Measurements from ENCODE around the gene ADAM10. TPM values are rescaled to one million over a fixed set of nuclear protein-coding genes. Genes with fewer than 3 reads are reported as not detected.

Gene ADAM10
- total RNA-seq, 2 donors from 2014 or later = 191 to 211 TPM

- Histone ChIP-seq H3K9me3 (ENCODE audit: control insufficient read depth, low read length) (peaks cover 8% of the 10 kb centered on the region), H3K4me3 (ENCODE audit: low read length) (no peak overlapping the region), H3K27ac (ENCODE audit: low read depth, low read length) (no peak overlapping the region), H3K36me3 (ENCODE audit: control insufficient read depth, insufficient read depth, low read length) (no peaks in the 10 kb centered on the region), H3K27me3 (ENCODE audit: control insufficient read depth, insufficient read depth, low read length, poor library complexity, severe bottlenecking) (no peaks in the 10 kb centered on the region), H3K4me1 (ENCODE audit: control insufficient read depth, insufficient read depth, low read length) (peaks cover 20% of the 10 kb centered on the region), H3K9ac (ENCODE audit: extremely low read depth, low read length, poor library complexity, severe bottlenecking) (no peak overlapping the region)
- DNase-seq = no peak
- Mint-ChIP-seq H3K27me3 (ENCODE audit: insufficient read depth) (no peaks in the 10 kb centered on the region), H3K36me3 (ENCODE audit: low read depth) (no peaks in the 10 kb centered on the region), H3K9me3 (peaks cover 41% of the 10 kb centered on the region), H3K4me1 (peaks cover 28% of the 10 kb centered on the region), H3K27ac (no peak overlapping the region), H3K4me3 (no peak overlapping the region)
- TF ChIP-seq CTCF (conservative IDR thresholded peaks at IDR 0.05) = no peak
- 70 to 89% methylated on average over 3 to 4 of the region's 4 CpGs for WGBS, 2 experiments (ENCODE audit: insufficient coverage in 1 of 2, insufficient read length in 1 of 2)
Observed at GRCh38 chr15:58565619-58566018, 183.9 kb downstream of the ADAM10 start.

GRCh38 chr15:58564981-58565380 lies 184.5 kb downstream of the ADAM10 start:
- no peaks in the 10 kb centered on the region for H3K36me3 Mint-ChIP-seq (ENCODE audit: low read depth)
- H3K9me3 Mint-ChIP-seq = peaks cover 45% of the 10 kb centered on the region
- Histone ChIP-seq H3K4me3 (ENCODE audit: low read length) (no peak overlapping the region), H3K27me3 (ENCODE audit: control insufficient read depth, insufficient read depth, low read length, poor library complexity, severe bottlenecking) (no peaks in the 10 kb centered on the region), H3K9ac (ENCODE audit: extremely low read depth, low read length, poor library complexity, severe bottlenecking) (no peak overlapping the region), H3K9me3 (ENCODE audit: control insufficient read depth, low read length) (peaks cover 7% of the 10 kb centered on the region), H3K36me3 (ENCODE audit: control insufficient read depth, insufficient read depth, low read length) (no peaks in the 10 kb centered on the region), H3K27ac (ENCODE audit: low read depth, low read length) (no peak overlapping the region), H3K4me1 (ENCODE audit: control insufficient read depth, insufficient read depth, low read length) (peaks cover 20% of the 10 kb centered on the region)
- H3K4me1 Mint-ChIP-seq = peaks cover 28% of the 10 kb centered on the region
- TF ChIP-seq CTCF (conservative IDR thresholded peaks at IDR 0.05) = no peak
- no peak overlapping the region for H3K4me3 Mint-ChIP-seq
- DNase-seq = peak; percentile 24
- 94 to 95% methylated on average over 5 of the region's 6 CpGs for WGBS, 2 experiments (ENCODE audit: insufficient coverage in 1 of 2, insufficient read length in 1 of 2)
- H3K27me3 Mint-ChIP-seq (ENCODE audit: insufficient read depth) = no peaks in the 10 kb centered on the region
- H3K27ac Mint-ChIP-seq = no peak overlapping the region

- WGBS, 2 experiments (ENCODE audit: insufficient coverage in 1 of 2, insufficient read length in 1 of 2) = 67% methylated on average over 3 of the region's 3 CpGs; no CpG with 5 or more reads in 1 of the 2 experiments
- peak overlapping the region; percentile 38 for H3K4me3 ChIP-seq (ENCODE audit: low read length)
- H3K4me1 ChIP-seq (ENCODE audit: control insufficient read depth, insufficient read depth, low read length) = peaks cover 20% of the 10 kb centered on the region
- H3K36me3 ChIP-seq (ENCODE audit: control insufficient read depth, insufficient read depth, low read length) = no peaks in the 10 kb centered on the region
- peak overlapping the region; percentile 66 for H3K9ac ChIP-seq (ENCODE audit: extremely low read depth, low read length, poor library complexity, severe bottlenecking)
- Mint-ChIP-seq H3K36me3 (ENCODE audit: low read depth) (peaks cover 6% of the 10 kb centered on the region), H3K4me3 (no peak overlapping the region), H3K27ac (peak overlapping the region; percentile 92), H3K4me1 (peaks cover 25% of the 10 kb centered on the region), H3K9me3 (peaks cover 67% of the 10 kb centered on the region), H3K27me3 (ENCODE audit: insufficient read depth) (no peaks in the 10 kb centered on the region)
- H3K27ac ChIP-seq (ENCODE audit: low read depth, low read length) = peak overlapping the region; percentile 75
- peak; percentile 60 for DNase-seq
- no peaks in the 10 kb centered on the region for H3K27me3 ChIP-seq (ENCODE audit: control insufficient read depth, insufficient read depth, low read length, poor library complexity, severe bottlenecking)
- H3K9me3 ChIP-seq (ENCODE audit: control insufficient read depth, low read length) = peaks cover 24% of the 10 kb centered on the region
- no peak for TF ChIP-seq CTCF (conservative IDR thresholded peaks at IDR 0.05)
Observed at GRCh38 chr15:58562135-58562534, 187.4 kb downstream of the ADAM10 start.
